Neuronal stem cell (in vitro differentiated cells): ENCODE data around the gene B3GAT1.

ENCODE experiments used
- DNase-seq: peaks from one replicate; pipeline ENCODE4 v3.0.0-alpha.2; 2013; ENCODE audit warnings: low spot score
- H2AFZ ChIP-seq: one replicate; pipeline ENCODE4 v1.6.1; 2013; ENCODE audit warnings: mild to moderate bottlenecking, low read length, inconsistent platforms
- H2AK5ac ChIP-seq: 2 replicates; pipeline ENCODE4 v1.6.1; 2013; ENCODE audit warnings: low read depth, mild to moderate bottlenecking, inconsistent platforms, low read length, moderate library complexity, mixed read lengths
- H2BK120ac ChIP-seq: 2 replicates; pipeline ENCODE4 v1.6.1; 2013; ENCODE audit warnings: low read depth, mild to moderate bottlenecking, inconsistent platforms, low read length, moderate library complexity, mixed read lengths
- H2BK12ac ChIP-seq: one replicate; pipeline ENCODE4 v1.6.1; 2013; ENCODE audit warnings: low read length, inconsistent platforms
- H2BK15ac ChIP-seq: 2 replicates; pipeline ENCODE4 v1.6.1; 2013; ENCODE audit warnings: mild to moderate bottlenecking, low read length, inconsistent platforms, mixed read lengths
- H2BK5ac ChIP-seq: one replicate; pipeline ENCODE4 v1.6.1; 2013; ENCODE audit warnings: inconsistent platforms, mild to moderate bottlenecking, low read length, moderate library complexity
- H3K14ac ChIP-seq: one replicate; pipeline ENCODE4 v1.6.1; 2013; ENCODE audit warnings: low read length, inconsistent platforms
- H3K18ac ChIP-seq: 2 replicates; pipeline ENCODE4 v1.6.1; 2013; ENCODE audit warnings: low read length, inconsistent platforms
- H3K23ac ChIP-seq: 2 replicates; pipeline ENCODE4 v1.6.1; 2013; ENCODE audit warnings: low read depth, mild to moderate bottlenecking, mixed read lengths, low read length, inconsistent platforms; ENCODE audit not compliant: poor library complexity
- H3K27ac ChIP-seq: replicated peaks from 3 replicates; pipeline ENCODE4 v1.5.1; 2013; ENCODE audit warnings: low read length, inconsistent platforms
- H3K27me3 ChIP-seq, 3 experiments: 2 replicates each; pipeline ENCODE4 v1.6.1; 2013; ENCODE audit warnings: low read length in 3 of 3, mild to moderate bottlenecking in 2 of 3, inconsistent platforms in 1 of 3, low read depth in 1 of 3, mixed read lengths in 1 of 3, moderate library complexity in 1 of 3; ENCODE audit not compliant: control insufficient read depth in 3 of 3, insufficient read depth in 3 of 3
- H3K36me3 ChIP-seq, 2 donors: replicated peaks in 1 of 2; 2 replicates each; pipeline ENCODE4 v1.6.1; 2013; ENCODE audit warnings: low read length in 2 of 2; ENCODE audit not compliant: control insufficient read depth in 2 of 2, insufficient read depth in 2 of 2
- H3K4ac ChIP-seq: 2 replicates; pipeline ENCODE4 v1.6.1; 2013; ENCODE audit warnings: inconsistent platforms, mild to moderate bottlenecking, low read length, moderate library complexity
- H3K4me1 ChIP-seq, 2 donors: 1 replicate in 1 of 2; 2 replicates in 1 of 2; pipeline ENCODE4 v1.6.1; 2013; ENCODE audit warnings: low read length in 2 of 2, low read depth in 1 of 2; ENCODE audit not compliant: control insufficient read depth in 2 of 2, insufficient read depth in 1 of 2
- H3K4me2 ChIP-seq: one replicate; pipeline ENCODE4 v1.6.1; 2013; ENCODE audit warnings: mild to moderate bottlenecking, low read length, inconsistent platforms; ENCODE audit not compliant: insufficient read depth, poor library complexity, severe bottlenecking
- H3K4me3 ChIP-seq, 2 donors: 2 replicates each; pipeline ENCODE4 v1.5.1; 2013; ENCODE audit warnings: low read length in 2 of 2, mild to moderate bottlenecking in 2 of 2, inconsistent platforms in 1 of 2, moderate library complexity in 1 of 2
- H3K79me1 ChIP-seq: one replicate; pipeline ENCODE4 v1.6.1; 2013; ENCODE audit warnings: low read depth, mild to moderate bottlenecking, inconsistent platforms, low read length, moderate library complexity
- H3K9ac ChIP-seq: one replicate; pipeline ENCODE4 v1.6.1; 2013; ENCODE audit warnings: mild to moderate bottlenecking, low read depth, low read length, inconsistent platforms; ENCODE audit not compliant: poor library complexity
- H3K9me3 ChIP-seq, 2 donors: replicated peaks in 1 of 2; 2 replicates each; pipeline versions ENCODE3 to v1.6.1; 2013; ENCODE audit warnings: low read length in 2 of 2, mild to moderate bottlenecking in 2 of 2, inconsistent platforms in 1 of 2, low read depth in 1 of 2, mixed read lengths in 1 of 2, moderate library complexity in 1 of 2; ENCODE audit not compliant: control insufficient read depth in 2 of 2, insufficient read depth in 1 of 2
- H4K8ac ChIP-seq: one replicate; pipeline ENCODE4 v1.6.1; 2013; ENCODE audit warnings: low read depth, mild to moderate bottlenecking, inconsistent platforms, low read length, moderate library complexity
- H4K91ac ChIP-seq: one replicate; pipeline ENCODE4 v1.6.1; 2013; ENCODE audit warnings: low read length, low read depth, mild to moderate bottlenecking, inconsistent platforms; ENCODE audit not compliant: poor library complexity
- whole genome bisulfite sequencing, 2 donors: extraction: QIAGEN DNeasy Blood & Tissue Kit; methylation state at CpG; one replicate each; pipeline ENCODE4 v1.1.7; 2013; ENCODE audit warnings: missing lambda C conversion rate in 2 of 2, mixed read lengths in 1 of 2; ENCODE audit not compliant: insufficient read length in 2 of 2, insufficient replicate concordance in 1 of 2; ENCODE audit errors: extremely low coverage in 2 of 2; 5-methylcytosine and 5-hydroxymethylcytosine counted together

Gene B3GAT1

GRCh38 chr11:134449713-134450112 is 37.7 kb upstream of the B3GAT1 start:
- H3K36me3 ChIP-seq = no peaks in the 10 kb centered on the region
- H2AFZ ChIP-seq = no peak overlapping the region
- H2BK120ac ChIP-seq = no peak overlapping the region
- no peak overlapping the region for H3K14ac ChIP-seq
- H2BK5ac ChIP-seq = no peak overlapping the region
- H2BK12ac ChIP-seq = no peak overlapping the region
- no peak overlapping the region for H3K18ac ChIP-seq
- H3K27me3 ChIP-seq = no peaks in the 10 kb centered on the region
- no peak overlapping the region for H3K9ac ChIP-seq
- H3K9me3 ChIP-seq = no peaks in the 10 kb centered on the region
- H3K4me3 ChIP-seq = no peak overlapping the region
- H3K4ac ChIP-seq = no peak overlapping the region
- no peak overlapping the region for H4K91ac ChIP-seq
- H3K4me1 ChIP-seq = peaks cover 0 to 3% of the 10 kb centered on the region in 2 donors
- H3K23ac ChIP-seq = no peak overlapping the region
- WGBS, 2 donors = no CpG with 5 or more reads among the region's 7 CpGs
- no peaks in the 10 kb centered on the region for H3K79me1 ChIP-seq
- no peak overlapping the region for H2BK15ac ChIP-seq
- no peak overlapping the region for H3K4me2 ChIP-seq
- H4K8ac ChIP-seq = no peak overlapping the region
- no peak for DNase-seq
- no peak overlapping the region for H2AK5ac ChIP-seq
- H3K27ac ChIP-seq = no peak overlapping the region

- H3K9ac ChIP-seq = no peak overlapping the region
- no peak overlapping the region for H3K18ac ChIP-seq
- H2AK5ac ChIP-seq = no peak overlapping the region
- H3K14ac ChIP-seq = no peak overlapping the region
- H2BK120ac ChIP-seq = no peak overlapping the region
- H3K27me3 ChIP-seq = no peaks in the 10 kb centered on the region
- no peaks in the 10 kb centered on the region for H3K79me1 ChIP-seq
- no peak overlapping the region for H2BK15ac ChIP-seq
- no peak overlapping the region for H3K4ac ChIP-seq
- no peak overlapping the region for H2BK5ac ChIP-seq
- H3K4me1 ChIP-seq = peaks cover 0 to under 1% of the 10 kb centered on the region in 2 donors
- no peak overlapping the region for H3K23ac ChIP-seq
- H3K27ac ChIP-seq = no peak overlapping the region
- H2AFZ ChIP-seq = no peak overlapping the region
- H4K91ac ChIP-seq = no peak overlapping the region
- H3K9me3 ChIP-seq = no peaks in the 10 kb centered on the region
- no peak for DNase-seq
- H2BK12ac ChIP-seq = no peak overlapping the region
- H3K4me3 ChIP-seq = no peak overlapping the region
- H3K4me2 ChIP-seq = no peak overlapping the region
- H4K8ac ChIP-seq = no peak overlapping the region
- no CpG with 5 or more reads among the region's 1 CpG for WGBS, 2 donors
- no peaks in the 10 kb centered on the region for H3K36me3 ChIP-seq
These were observed 37.0 kb upstream of the B3GAT1 start for GRCh38 chr11:134449051-134449450.

GRCh38 chr11:134447696-134448095 is 35.7 kb upstream of the B3GAT1 start:
- WGBS, 2 donors = no CpG with 5 or more reads among the region's 27 CpGs

GRCh38 chr11:134445601-134446325 is 33.7 kb upstream of the B3GAT1 start:
- H3K9me3 ChIP-seq = no peaks in the 10 kb centered on the region
- no peak overlapping the region for H3K4me3 ChIP-seq

More at GRCh38 chr11:134447696-134448095, 35.7 kb upstream of the B3GAT1 start:
- Histone ChIP-seq H3K4ac (no peak overlapping the region), H3K23ac (peak overlapping the region; percentile 5), H3K79me1 (peaks cover 2% of the 10 kb centered on the region), H2BK12ac (no peak overlapping the region), H2BK120ac (no peak overlapping the region), H2BK5ac (no peak overlapping the region), H3K4me3 (no peak overlapping the region), H3K27ac (no peak overlapping the region), H3K4me2 (no peak overlapping the region), H3K18ac (no peak overlapping the region), H3K14ac (no peak overlapping the region), H3K4me1 (no peaks in the 10 kb centered on the region), H3K36me3 (no peaks in the 10 kb centered on the region), H4K91ac (no peak overlapping the region), H2BK15ac (no peak overlapping the region), H3K9me3 (no peaks in the 10 kb centered on the region), H2AK5ac (no peak overlapping the region), H4K8ac (no peak overlapping the region), H3K9ac (no peak overlapping the region), H3K27me3 (no peaks in the 10 kb centered on the region), H2AFZ (no peak overlapping the region)
- DNase-seq = no peak

More at GRCh38 chr11:134445601-134446325, 33.7 kb upstream of the B3GAT1 start:
- Histone ChIP-seq H3K79me1 (peaks cover 2% of the 10 kb centered on the region), H3K18ac (no peak overlapping the region), H3K36me3 (no peaks in the 10 kb centered on the region), H3K9ac (no peak overlapping the region), H3K23ac (no peak overlapping the region), H3K4me1 (peaks cover 0 to 11% of the 10 kb centered on the region in 2 donors), H2BK120ac (no peak overlapping the region), H2AK5ac (no peak overlapping the region), H3K27ac (no peak overlapping the region), H3K4ac (no peak overlapping the region), H3K14ac (no peak overlapping the region), H2BK12ac (no peak overlapping the region), H4K91ac (no peak overlapping the region), H3K4me2 (no peak overlapping the region), H3K27me3 (no peaks in the 10 kb centered on the region), H2BK5ac (no peak overlapping the region), H4K8ac (no peak overlapping the region), H2AFZ (no peak overlapping the region), H2BK15ac (no peak overlapping the region)
- no peak for DNase-seq
- WGBS, 2 donors = no CpG with 5 or more reads among the region's 16 CpGs
